ENCODE measurements around the gene ADAP1. TPM values are rescaled to one million over a fixed set of nuclear protein-coding genes. Genes with fewer than 3 reads are reported as not detected.

ADAP1 gene
- polyA plus RNA-seq, 1 donor (not counting 4 experiments of a cell fraction or from before 2014, with no cell fraction given), result 4.3 TPM

- Histone ChIP-seq H3K4me2 (ENCODE audit: control insufficient read depth, extremely low read depth, insufficient read depth, low read depth, low read length) (no peak overlapping the region), H3K9me3 (ENCODE audit: control insufficient read depth, low read depth, low read length) (no peaks in the 10 kb centered on the region), H3K36me3 (ENCODE audit: control insufficient read depth in 2 of 2, extremely low read depth in 1 of 2, insufficient read depth in 2 of 2, low read length in 2 of 2) (peaks cover 3 to 13% of the 10 kb centered on the region in 2 experiments), H3K27me3 (ENCODE audit: control insufficient read depth, extremely low read depth, insufficient read depth, low read length) (no peaks in the 10 kb centered on the region), H2AFZ (ENCODE audit: control insufficient read depth, low read length) (no peak overlapping the region), H3K9ac (ENCODE audit: control insufficient read depth, extremely low read depth, insufficient read depth, low read length) (no peak overlapping the region), H3K27ac (ENCODE audit: control insufficient read depth, insufficient read depth, low read length) (no peak overlapping the region), H3K9me1 (ENCODE audit: control insufficient read depth, extremely low read depth, insufficient read depth, low read length) (no peaks in the 10 kb centered on the region), H3K4me3 (ENCODE audit: control insufficient read depth in 2 of 3, extremely low read depth in 1 of 3, insufficient read depth in 2 of 3, low read depth in 1 of 3, low read length in 3 of 3) (no peak overlapping the region), H3K4me1 (ENCODE audit: control insufficient read depth, extremely low read depth, insufficient read depth, low read length) (no peaks in the 10 kb centered on the region), H4K20me1 (ENCODE audit: control insufficient read depth, extremely low read depth, insufficient read depth, low read length) (no peaks in the 10 kb centered on the region), H3K79me2 (ENCODE audit: control insufficient read depth, insufficient read depth, low read length) (no peaks in the 10 kb centered on the region)
- FAIRE-seq (no peak), DNase-seq (ENCODE audit: low read depth, low spot score) (no peak)
- dilution Hi-C loops (cut with MboI; ENCODE audit: extremely low pct_ligation_motif_present, low sequenced_read_pairs), result no loop called here
- TF ChIP-seq, protein P1, sequence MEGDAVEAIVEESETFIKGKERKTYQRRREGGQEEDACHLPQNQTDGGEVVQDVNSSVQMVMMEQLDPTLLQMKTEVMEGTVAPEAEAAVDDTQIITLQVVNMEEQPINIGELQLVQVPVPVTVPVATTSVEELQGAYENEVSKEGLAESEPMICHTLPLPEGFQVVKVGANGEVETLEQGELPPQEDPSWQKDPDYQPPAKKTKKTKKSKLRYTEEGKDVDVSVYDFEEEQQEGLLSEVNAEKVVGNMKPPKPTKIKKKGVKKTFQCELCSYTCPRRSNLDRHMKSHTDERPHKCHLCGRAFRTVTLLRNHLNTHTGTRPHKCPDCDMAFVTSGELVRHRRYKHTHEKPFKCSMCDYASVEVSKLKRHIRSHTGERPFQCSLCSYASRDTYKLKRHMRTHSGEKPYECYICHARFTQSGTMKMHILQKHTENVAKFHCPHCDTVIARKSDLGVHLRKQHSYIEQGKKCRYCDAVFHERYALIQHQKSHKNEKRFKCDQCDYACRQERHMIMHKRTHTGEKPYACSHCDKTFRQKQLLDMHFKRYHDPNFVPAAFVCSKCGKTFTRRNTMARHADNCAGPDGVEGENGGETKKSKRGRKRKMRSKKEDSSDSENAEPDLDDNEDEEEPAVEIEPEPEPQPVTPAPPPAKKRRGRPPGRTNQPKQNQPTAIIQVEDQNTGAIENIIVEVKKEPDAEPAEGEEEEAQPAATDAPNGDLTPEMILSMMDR (optimal IDR thresholded peaks at IDR 0.05 in 1 of 3, IDR thresholded peaks at IDR 0.05 in 1 of 3, conservative IDR thresholded peaks at IDR 0.05 in 1 of 3; ENCODE audit: extremely low read depth in 1 of 3, insufficient read depth in 2 of 3, low read length in 3 of 3), result no peak
- no peak for TF ChIP-seq EZH2 (IDR thresholded peaks at IDR 0.05; ENCODE audit: low read length)
These were observed 57.4 kb downstream of the ADAP1 start for GRCh38 chr7:897086-897485.

GRCh38 chr7:896346-897075, 58.0 kb downstream of the ADAP1 start:
- Histone ChIP-seq H3K9me1 (ENCODE audit: control insufficient read depth, extremely low read depth, insufficient read depth, low read length) (no peaks in the 10 kb centered on the region), H3K4me3 (ENCODE audit: control insufficient read depth in 2 of 3, extremely low read depth in 1 of 3, insufficient read depth in 2 of 3, low read depth in 1 of 3, low read length in 3 of 3) (no peak overlapping the region), H3K4me2 (ENCODE audit: control insufficient read depth, extremely low read depth, insufficient read depth, low read depth, low read length) (no peak overlapping the region), H3K9me3 (ENCODE audit: control insufficient read depth, low read depth, low read length) (no peaks in the 10 kb centered on the region), H3K36me3 (ENCODE audit: control insufficient read depth in 2 of 2, extremely low read depth in 1 of 2, insufficient read depth in 2 of 2, low read length in 2 of 2) (peaks cover 8 to 18% of the 10 kb centered on the region in 2 experiments), H3K27me3 (ENCODE audit: control insufficient read depth, extremely low read depth, insufficient read depth, low read length) (no peaks in the 10 kb centered on the region), H3K27ac (ENCODE audit: control insufficient read depth, insufficient read depth, low read length) (no peak overlapping the region), H4K20me1 (ENCODE audit: control insufficient read depth, extremely low read depth, insufficient read depth, low read length) (no peaks in the 10 kb centered on the region), H3K79me2 (ENCODE audit: control insufficient read depth, insufficient read depth, low read length) (no peaks in the 10 kb centered on the region), H3K4me1 (ENCODE audit: control insufficient read depth, extremely low read depth, insufficient read depth, low read length) (no peaks in the 10 kb centered on the region), H3K9ac (ENCODE audit: control insufficient read depth, extremely low read depth, insufficient read depth, low read length) (no peak overlapping the region), H2AFZ (ENCODE audit: control insufficient read depth, low read length) (no peak overlapping the region)
- DNase-seq (ENCODE audit: low read depth, low spot score) (no peak), FAIRE-seq (no peak)
- dilution Hi-C loops (cut with MboI; ENCODE audit: extremely low pct_ligation_motif_present, low sequenced_read_pairs), result no loop called here
- TF ChIP-seq EZH2 (IDR thresholded peaks at IDR 0.05; ENCODE audit: low read length), result no peak
- TF ChIP-seq, protein P1 (optimal IDR thresholded peaks at IDR 0.05 in 1 of 3, IDR thresholded peaks at IDR 0.05 in 1 of 3, conservative IDR thresholded peaks at IDR 0.05 in 1 of 3; ENCODE audit: extremely low read depth in 1 of 3, insufficient read depth in 2 of 3, low read length in 3 of 3), result no peak

Data from keratinocyte (primary cell).